Ascending aorta (tissue), 2 donors: ENCODE measurements around the gene ESAM. TPM values are rescaled to one million over a fixed set of nuclear protein-coding genes. Genes with fewer than 3 reads are reported as not detected.
A peak's percentile ranks its signal among the peaks of the same experiment; 100 is the strongest.

Experiments
- DNase-seq, 2 donors: peaks; one replicate each; pipeline ENCODE4 v3.0.0-alpha.2; 2019; ENCODE audit warnings: low spot score in 2 of 2
- H3K27ac ChIP-seq, 2 donors: fragments of 200-600 bp; sonication (generic); one replicate each; pipeline ENCODE4 v1.5.1; 2016 to 2017; ENCODE audit warnings: mild to moderate bottlenecking in 1 of 2
- H3K27me3 ChIP-seq: fragments of 200-600 bp; sonication (generic); one replicate; pipeline ENCODE4 v1.5.1; 2017
- H3K36me3 ChIP-seq, 2 donors: fragments of 200-600 bp; sonication (generic); one replicate each; pipeline ENCODE4 v1.5.1; 2016
- H3K4me1 ChIP-seq, 2 donors: fragments of 200-600 bp; sonication (generic); one replicate each; pipeline ENCODE4 v1.5.1; 2016 to 2017; ENCODE audit warnings: mild to moderate bottlenecking in 1 of 2
- H3K4me3 ChIP-seq, 2 donors: fragments of 200-600 bp; sonication (generic); one replicate each; pipeline ENCODE4 v1.5.1; 2016 to 2017; ENCODE audit warnings: mild to moderate bottlenecking in 1 of 2
- H3K9me3 ChIP-seq, 2 donors: fragments of 200-600 bp; sonication (generic); one replicate each; pipeline ENCODE4 v1.5.1; 2016
- intact Hi-C: fragments of 100-400 bp; cut with DNase I; formaldehyde crosslinking; loops from one replicate; pipeline ENCODE4 v1.15.1; 2023
- total RNA-seq: library from RNA; depleted of rRNA; stranded (reverse); fragments of >200 nt; gene quantifications from one replicate; pipeline ENCODE4 v1.1.0, GENCODE V29; 2016
- TF ChIP-seq, protein P1 (sequence below), 3 experiments: fragments of 200-600 bp in 2 of 3; fragments of 450-650 bp in 1 of 3; sonication (generic) in 2 of 3; IDR thresholded peaks; one replicate each; pipeline ENCODE4 v1.5.1; 2016 to 2019; ENCODE audit warnings: antibody characterized with exemption in 3 of 3, mild to moderate bottlenecking in 1 of 3, moderate library complexity in 1 of 3

Gene ESAM
- total RNA-seq, 1 donor from 2014 or later: 257 TPM

DNA sequence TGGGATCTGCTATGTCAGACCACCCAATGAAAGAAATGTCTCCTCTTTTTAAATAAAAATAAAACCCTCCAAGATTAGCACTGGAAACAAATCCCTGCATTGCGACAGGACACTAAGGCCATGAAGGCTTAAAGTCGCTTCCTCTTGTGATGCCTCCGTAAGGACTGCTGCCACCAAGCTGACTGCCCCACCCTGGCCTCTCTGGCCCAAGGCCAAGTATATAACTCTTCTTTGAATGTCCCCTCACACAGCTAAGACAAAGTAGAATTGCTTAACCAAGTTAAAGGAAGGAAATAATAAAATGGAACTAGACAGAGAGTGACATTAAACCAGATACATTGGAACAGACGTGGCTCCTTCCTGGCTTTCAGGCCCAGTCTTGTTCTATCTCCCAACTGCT lies 29.9 kb downstream of the ESAM start:
- intact Hi-C loops: no loop called here
- Histone ChIP-seq H3K9me3 (no peaks in the 10 kb centered on the region), H3K4me3 (no peak overlapping the region), H3K27ac (no peak overlapping the region), H3K27me3 (no peaks in the 10 kb centered on the region), H3K4me1 (peaks cover 0 to 3% of the 10 kb centered on the region in 2 donors), H3K36me3 (no peaks in the 10 kb centered on the region)
- TF ChIP-seq, protein P1, sequence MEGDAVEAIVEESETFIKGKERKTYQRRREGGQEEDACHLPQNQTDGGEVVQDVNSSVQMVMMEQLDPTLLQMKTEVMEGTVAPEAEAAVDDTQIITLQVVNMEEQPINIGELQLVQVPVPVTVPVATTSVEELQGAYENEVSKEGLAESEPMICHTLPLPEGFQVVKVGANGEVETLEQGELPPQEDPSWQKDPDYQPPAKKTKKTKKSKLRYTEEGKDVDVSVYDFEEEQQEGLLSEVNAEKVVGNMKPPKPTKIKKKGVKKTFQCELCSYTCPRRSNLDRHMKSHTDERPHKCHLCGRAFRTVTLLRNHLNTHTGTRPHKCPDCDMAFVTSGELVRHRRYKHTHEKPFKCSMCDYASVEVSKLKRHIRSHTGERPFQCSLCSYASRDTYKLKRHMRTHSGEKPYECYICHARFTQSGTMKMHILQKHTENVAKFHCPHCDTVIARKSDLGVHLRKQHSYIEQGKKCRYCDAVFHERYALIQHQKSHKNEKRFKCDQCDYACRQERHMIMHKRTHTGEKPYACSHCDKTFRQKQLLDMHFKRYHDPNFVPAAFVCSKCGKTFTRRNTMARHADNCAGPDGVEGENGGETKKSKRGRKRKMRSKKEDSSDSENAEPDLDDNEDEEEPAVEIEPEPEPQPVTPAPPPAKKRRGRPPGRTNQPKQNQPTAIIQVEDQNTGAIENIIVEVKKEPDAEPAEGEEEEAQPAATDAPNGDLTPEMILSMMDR (IDR thresholded peaks at IDR 0.05): no peak
- no peak for DNase-seq

DNA sequence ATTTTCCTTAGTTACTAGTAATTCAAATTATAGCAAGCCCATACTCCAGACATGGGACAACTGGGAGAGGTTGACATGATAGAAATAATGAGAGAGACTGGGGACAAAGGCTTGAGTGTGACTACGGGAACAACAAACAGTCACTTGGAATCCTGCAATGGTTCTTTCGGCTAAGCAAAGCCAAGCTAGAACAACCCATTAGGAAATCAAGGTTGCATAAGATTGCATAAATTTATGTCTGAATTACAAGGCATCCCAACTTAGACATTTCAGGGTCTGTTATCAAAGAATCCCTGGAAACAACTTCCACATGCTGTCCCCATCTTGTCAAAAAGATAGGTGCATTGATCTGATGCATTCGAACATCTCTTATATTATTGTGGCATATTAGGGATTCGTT lies 32.5 kb downstream of the ESAM start:
- no peak overlapping the region for H3K4me3 ChIP-seq
- no peak for DNase-seq
- H3K9me3 ChIP-seq: no peaks in the 10 kb centered on the region
- H3K36me3 ChIP-seq: no peaks in the 10 kb centered on the region
- no peaks in the 10 kb centered on the region for H3K27me3 ChIP-seq
- H3K27ac ChIP-seq: no peak overlapping the region
- intact Hi-C loops: no loop called here
- peaks cover 0 to 4% of the 10 kb centered on the region in 2 donors for H3K4me1 ChIP-seq
- TF ChIP-seq, protein P1 (IDR thresholded peaks at IDR 0.05): no peak

DNA sequence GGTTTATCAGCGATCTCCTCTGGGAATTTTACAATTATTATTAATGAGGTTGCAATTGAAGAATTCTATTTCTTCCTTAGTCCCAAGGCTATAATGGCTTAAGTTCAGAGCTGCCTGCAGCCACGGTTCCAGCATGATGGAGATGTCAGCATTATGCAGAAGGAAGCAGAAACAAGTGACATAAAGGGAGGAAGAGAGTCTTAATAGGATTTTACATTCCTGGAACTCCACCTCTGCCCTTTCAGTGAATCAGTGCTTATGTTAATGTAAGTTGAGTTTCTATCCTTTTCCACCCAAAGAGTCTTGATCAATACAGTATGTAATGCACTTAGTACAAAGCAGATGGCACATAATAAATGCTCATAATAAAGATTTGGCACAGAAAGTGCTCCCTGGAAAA lies 34.0 kb downstream of the ESAM start:
- H3K27ac ChIP-seq: no peak overlapping the region
- H3K36me3 ChIP-seq: no peaks in the 10 kb centered on the region
- no peak for DNase-seq
- TF ChIP-seq, protein P1 (IDR thresholded peaks at IDR 0.05): no peak
- no peaks in the 10 kb centered on the region for H3K27me3 ChIP-seq
- no peak overlapping the region for H3K4me3 ChIP-seq
- H3K4me1 ChIP-seq: peaks cover 0 to 4% of the 10 kb centered on the region in 2 donors
- H3K9me3 ChIP-seq: no peaks in the 10 kb centered on the region
- intact Hi-C loops: no loop called here

DNA sequence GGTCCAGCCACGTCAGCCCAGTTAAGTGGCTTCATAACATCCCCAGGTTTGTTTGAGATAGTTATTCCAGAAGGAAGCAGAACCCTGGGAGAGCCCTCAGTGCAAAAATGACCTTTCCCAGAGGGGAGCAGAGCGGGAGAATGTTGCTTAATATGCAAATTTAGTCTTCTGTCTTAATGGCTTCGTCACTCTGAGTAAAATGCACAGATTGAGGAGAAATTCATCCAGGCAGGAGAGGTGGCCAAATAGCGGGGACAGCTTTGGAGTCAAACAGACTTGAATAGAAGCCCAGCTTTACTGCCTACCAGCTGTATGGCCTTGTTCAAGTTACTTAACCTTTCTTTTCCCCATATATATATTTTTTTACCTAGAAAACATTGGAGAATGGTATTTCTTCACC lies 34.6 kb downstream of the ESAM start:
- no peak overlapping the region for H3K4me3 ChIP-seq
- no peaks in the 10 kb centered on the region for H3K27me3 ChIP-seq
- H3K9me3 ChIP-seq: no peaks in the 10 kb centered on the region
- TF ChIP-seq, protein P1 (IDR thresholded peaks at IDR 0.05): no peak
- H3K4me1 ChIP-seq: peaks cover 0 to 4% of the 10 kb centered on the region in 2 donors
- intact Hi-C loops: no loop called here
- no peaks in the 10 kb centered on the region for H3K36me3 ChIP-seq
- H3K27ac ChIP-seq: no peak overlapping the region
- no peak for DNase-seq

DNA sequence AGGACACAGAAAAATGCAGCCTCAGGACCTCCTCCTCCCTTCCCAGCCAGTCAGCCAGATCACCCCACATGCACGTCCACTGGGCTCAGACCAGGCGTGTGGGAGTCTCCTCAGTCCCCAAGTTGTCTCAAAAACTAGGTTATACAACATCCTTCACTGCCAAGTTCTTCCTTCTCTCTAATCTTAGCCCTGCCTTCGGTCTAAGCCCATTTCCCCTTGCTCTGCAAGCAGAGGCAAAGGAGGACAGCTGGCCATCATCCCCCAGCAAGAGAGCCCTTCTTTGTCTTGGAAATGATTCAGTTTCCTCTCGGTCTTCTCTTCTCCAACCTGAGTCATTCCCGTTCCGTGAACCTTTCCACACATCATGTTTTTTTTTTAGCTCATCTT lies 36.4 kb downstream of the ESAM start:
- Histone ChIP-seq H3K27ac (peak overlapping the region; percentile 29 to 50), H3K36me3 (no peaks in the 10 kb centered on the region), H3K9me3 (no peaks in the 10 kb centered on the region), H3K4me1 (peaks cover 0 to 4% of the 10 kb centered on the region in 2 donors), H3K4me3 (no peak overlapping the region), H3K27me3 (no peaks in the 10 kb centered on the region)
- TF ChIP-seq, protein P1 (IDR thresholded peaks at IDR 0.05): no peak
- intact Hi-C loops: no loop called here
- DNase-seq: no peak
